Measurements from ENCODE around the gene PRDM16.

GRCh38 chr1:3183411-3183810 is 114.4 kb downstream of the PRDM16 start:
- no peak for TF ChIP-seq EZH2phosphoT487 (IDR thresholded peaks at IDR 0.05; ENCODE audit: borderline replicate concordance, low read depth, low read length)
- no peak for TF ChIP-seq CTCF (conservative IDR thresholded peaks at IDR 0.05; ENCODE audit: low read length)
